ENCODE measurements around the gene IFIT5. TPM values are rescaled to one million over a fixed set of nuclear protein-coding genes. Genes with fewer than 3 reads are reported as not detected.

The IFIT5 gene
- total RNA-seq, 2 experiments from 2014 or later, result 25.2 to 25.9 TPM

- Histone ChIP-seq H3K4me3 (ENCODE audit: low read length) (peak within 1 kb of the TSS; percentile 60), H3K36me3 (ENCODE audit: insufficient read depth, low read length) (no peaks in the 10 kb centered on the region), H3K27me3 (ENCODE audit: control insufficient read depth in 1 of 2, insufficient read depth in 2 of 2, low read length in 2 of 2) (no peaks in the 10 kb centered on the region), H3K9me3 (ENCODE audit: control insufficient read depth in 1 of 2, insufficient read depth in 1 of 2, low read length in 2 of 2) (no peaks in the 10 kb centered on the region), H3K27ac (ENCODE audit: low read depth in 1 of 2, low read length in 2 of 2) (peak within 1 kb of the TSS; percentile 58 to 60), H3K4me1 (ENCODE audit: insufficient read depth, low read length) (peaks cover 21% of the 10 kb centered on the region)
- intact Hi-C loops (cut with DNase I, micrococcal nuclease), result loop anchor here (1.0 to 2.0 kb wide), 3 partner anchors 21 to 89 kb away; partner anchors contain the start of genes IFIT2 (in 1 of the 2) and IFIT5 (in 1 of the 2)
- ChIA-PET CTCF (interaction anchor here (0.6 to 2.0 kb wide), 2 partner anchors 23 to 313 kb away, joined by 3 to 7 read pairs; no protein-coding TSS in a partner anchor), POLR2A (interaction anchor here (0.6 to 4.0 kb wide), 15 partner anchors 11 to 1573 kb away, joined by 3 to 123 read pairs (median 4); partner anchors contain the start of genes FAS, IFIT2, IFIT3 and IFIT5)
- Mint-ChIP-seq H3K27ac (peak within 1 kb of the TSS; percentile 93), H3K27me3 (no peaks in the 10 kb centered on the region), H3K36me3 (ENCODE audit: low read depth) (peaks cover 18% of the 10 kb centered on the region), H3K9me3 (no peaks in the 10 kb centered on the region), H3K4me3 (peak within 1 kb of the TSS; percentile 93), H3K4me1 (ENCODE audit: low read depth) (peaks cover 47% of the 10 kb centered on the region)
- ATAC-seq (ENCODE audit: poor library complexity) (peak; percentile 94), DNase-seq (peak in 12 of 14 experiments; percentile 6 to 92 (median 52))
- no peak for TF ChIP-seq CTCF (IDR thresholded peaks at IDR 0.05)
These were observed 22.2 kb upstream of the IFIT5 start, which contains the start of gene IFIT1 for GRCh38 chr10:89391907-89392756. IFIT1 (plus strand) TSS chr10:89392623; CDS start chr10:89392713, 90 bp downstream.

- DNase-seq (peak in 4 of 14 experiments; percentile 7 to 28 (median 22)), ATAC-seq (ENCODE audit: poor library complexity) (no peak)
- Mint-ChIP-seq H3K27me3 (no peaks in the 10 kb centered on the region), H3K9me3 (no peaks in the 10 kb centered on the region), H3K36me3 (ENCODE audit: low read depth) (peaks cover 24% of the 10 kb centered on the region), H3K27ac (peak overlapping the region; percentile 93), H3K4me1 (ENCODE audit: low read depth) (peaks cover 55% of the 10 kb centered on the region), H3K4me3 (peak overlapping the region; percentile 93)
- no peak for TF ChIP-seq CTCF (IDR thresholded peaks at IDR 0.05)
- intact Hi-C loops (cut with DNase I, micrococcal nuclease), result loop anchor here (1.0 to 2.0 kb wide), 3 partner anchors 20 to 90 kb away; partner anchors contain the start of genes IFIT2 (in 1 of the 2) and IFIT5 (in 1 of the 2)
- peak overlapping the region; percentile 60 for H3K4me3 ChIP-seq (ENCODE audit: low read length)
- ChIA-PET POLR2A (interaction anchor here (0.6 to 4.0 kb wide), 12 partner anchors 10 to 1574 kb away, joined by 3 to 123 read pairs (median 6); partner anchors contain the start of genes IFIT2, IFIT3, IFIT5 and LIPA), CTCF (interaction anchor here (0.6 to 2.0 kb wide), 2 partner anchors 24 to 313 kb away, joined by 3 to 7 read pairs; no protein-coding TSS in a partner anchor)
- H3K9me3 ChIP-seq (ENCODE audit: control insufficient read depth in 1 of 2, insufficient read depth in 1 of 2, low read length in 2 of 2), result no peaks in the 10 kb centered on the region
- H3K4me1 ChIP-seq (ENCODE audit: insufficient read depth, low read length), result peaks cover 21% of the 10 kb centered on the region
- H3K36me3 ChIP-seq (ENCODE audit: insufficient read depth, low read length), result no peaks in the 10 kb centered on the region
- H3K27ac ChIP-seq (ENCODE audit: low read depth in 1 of 2, low read length in 2 of 2), result peak overlapping the region; percentile 58 to 60
- no peaks in the 10 kb centered on the region for H3K27me3 ChIP-seq (ENCODE audit: control insufficient read depth in 1 of 2, insufficient read depth in 2 of 2, low read length in 2 of 2)
These were observed 21.4 kb upstream of the IFIT5 start for GRCh38 chr10:89392974-89393373.

DNA sequence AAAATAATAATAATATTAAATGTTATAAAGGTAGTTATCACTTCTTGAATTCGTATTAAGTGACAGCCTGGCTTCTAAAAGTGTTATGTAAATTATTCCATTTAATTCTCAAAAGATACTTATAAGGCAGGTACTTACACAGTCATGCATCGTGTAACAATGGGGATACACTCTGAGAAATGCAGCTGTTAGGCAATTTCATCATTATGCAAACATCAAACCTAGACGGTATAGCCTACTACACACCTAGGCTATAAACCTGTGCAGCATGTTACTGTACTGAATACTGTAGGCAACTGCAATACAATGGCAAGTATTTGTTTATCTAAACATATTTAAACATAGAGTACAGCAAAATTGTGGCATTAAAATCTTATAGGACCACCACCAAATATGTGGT is 20.5 kb upstream of the IFIT5 start:
- peaks cover 64% of the 10 kb centered on the region for H3K4me1 Mint-ChIP-seq (ENCODE audit: low read depth)
- POLR2A ChIA-PET, result interaction anchor here (3.3 to 4.0 kb wide), 2 partner anchors 20 to 91 kb away, joined by 43 to 123 read pairs; partner anchors contain the start of genes IFIT2 and IFIT5
- no peak overlapping the region for H3K4me3 ChIP-seq (ENCODE audit: low read length)

More for the DNA sequence above, 20.5 kb upstream of the IFIT5 start:
- no peaks in the 10 kb centered on the region for H3K9me3 ChIP-seq (ENCODE audit: control insufficient read depth in 1 of 2, insufficient read depth in 1 of 2, low read length in 2 of 2)
- Mint-ChIP-seq H3K27ac (peak overlapping the region; percentile 93), H3K4me3 (peak overlapping the region; percentile 93), H3K27me3 (no peaks in the 10 kb centered on the region), H3K36me3 (ENCODE audit: low read depth) (peaks cover 34% of the 10 kb centered on the region), H3K9me3 (no peaks in the 10 kb centered on the region)
- no peaks in the 10 kb centered on the region for H3K27me3 ChIP-seq (ENCODE audit: control insufficient read depth in 1 of 2, insufficient read depth in 2 of 2, low read length in 2 of 2)
- H3K27ac ChIP-seq (ENCODE audit: low read depth in 1 of 2, low read length in 2 of 2), result no peak overlapping the region
- TF ChIP-seq CTCF (IDR thresholded peaks at IDR 0.05), result no peak
- no peaks in the 10 kb centered on the region for H3K36me3 ChIP-seq (ENCODE audit: insufficient read depth, low read length)
- CTCF ChIA-PET, result interaction anchor here (0.9 kb wide), 1 partner anchor 25 kb away, joined by 3 read pairs; no protein-coding TSS in a partner anchor
- H3K4me1 ChIP-seq (ENCODE audit: insufficient read depth, low read length), result peaks cover 21% of the 10 kb centered on the region
- intact Hi-C loops (cut with DNase I, micrococcal nuclease), result loop anchor here (2.0 kb wide), 2 partner anchors 19 to 91 kb away; partner anchors contain the start of gene IFIT2 (in 1 of the 2)
- ATAC-seq (ENCODE audit: poor library complexity), result no peak
- no peak for DNase-seq
